SIG-M5 treated with dmso at 0.1 percent for 504 hours (cell line): ENCODE results near the gene SERHL2.
"Not testable (repeated sequence)": the region's sequence is repeated elsewhere in the genome, so short reads cannot be mapped to it uniquely, and the experiment has no call there.

Experiments
- DNase-seq: peaks from one replicate; lab custom pipeline; 2025; ENCODE audit not compliant: unreplicated experiment; lab: John Stamatoyannopoulos, UW

The SERHL2 gene

GRCh38 chr22:42571068-42571467 is 17.3 kb downstream of the SERHL2 start:
- not testable (repeated sequence) for DNase-seq

- not testable (repeated sequence) for DNase-seq
Measured at GRCh38 chr22:42574046-42574445, 20.3 kb downstream of the SERHL2 start.

- DNase-seq = not testable (repeated sequence)
Measured at GRCh38 chr22:42574468-42574867, 20.7 kb downstream of the SERHL2 start.

GRCh38 chr22:42575996-42576574 is 22.3 kb downstream of the SERHL2 start:
- DNase-seq = not testable (repeated sequence)

GRCh38 chr22:42577141-42577540 is 23.4 kb downstream of the SERHL2 start:
- DNase-seq = not testable (repeated sequence)

- DNase-seq = no peak
Measured at GRCh38 chr22:42577623-42578240, 24.0 kb downstream of the SERHL2 start.

- DNase-seq = not testable (repeated sequence)
Measured at GRCh38 chr22:42580040-42580439, 26.3 kb downstream of the SERHL2 start.

- not testable (repeated sequence) for DNase-seq
Measured at GRCh38 chr22:42581194-42581761, 27.5 kb downstream of the SERHL2 start.

- peak; percentile 54 for DNase-seq
Measured at GRCh38 chr22:42581762-42582716, 28.3 kb downstream of the SERHL2 start.

GRCh38 chr22:42582987-42583386 is 29.2 kb downstream of the SERHL2 start:
- DNase-seq = no peak

GRCh38 chr22:42584364-42584940 is 30.7 kb downstream of the SERHL2 start:
- DNase-seq = no peak

- DNase-seq = no peak
Measured at GRCh38 chr22:42585096-42585495, 31.3 kb downstream of the SERHL2 start.

- DNase-seq = no peak
Measured at GRCh38 chr22:42586381-42586780, 32.6 kb downstream of the SERHL2 start.

- DNase-seq = peak; percentile 55
Measured at GRCh38 chr22:42587588-42588175, 33.9 kb downstream of the SERHL2 start.

GRCh38 chr22:42591987-42592386 is 38.2 kb downstream of the SERHL2 start:
- no peak for DNase-seq

GRCh38 chr22:42595434-42595833 is 41.7 kb downstream of the SERHL2 start:
- no peak for DNase-seq

- no peak for DNase-seq
Measured at GRCh38 chr22:42596336-42596735, 42.6 kb downstream of the SERHL2 start.

- DNase-seq = no peak
Measured at GRCh38 chr22:42596863-42597530, 43.2 kb downstream of the SERHL2 start.

GRCh38 chr22:42601879-42602465 is 48.2 kb downstream of the SERHL2 start:
- DNase-seq = no peak

- no peak for DNase-seq
Measured at GRCh38 chr22:42602470-42602869, 48.7 kb downstream of the SERHL2 start.
